Osteoblast (primary cell): ENCODE data around the gene NOP56. TPM values are rescaled to one million over a fixed set of nuclear protein-coding genes. Genes with fewer than 3 reads are reported as not detected.
"Not testable (repeated sequence)": the region's sequence is repeated elsewhere in the genome, so short reads cannot be mapped to it uniquely, and the experiment has no call there.

Experiments used
- DNase-seq: peaks from one replicate; pipeline ENCODE4 v3.0.0; 2011; ENCODE audit warnings: low spot score, mixed read lengths; ENCODE audit not compliant: insufficient read length; ENCODE audit errors: missing footprints
- H2AFZ ChIP-seq: 2 replicates; pipeline ENCODE4 v1.6.0; 2011; ENCODE audit warnings: mild to moderate bottlenecking, low read length
- H3K27ac ChIP-seq: 2 replicates; pipeline ENCODE4 v1.5.1; 2011; ENCODE audit warnings: mild to moderate bottlenecking, low read depth, low read length, moderate library complexity
- H3K27me3 ChIP-seq: 2 replicates; pipeline ENCODE4 v1.6.0; 2012; ENCODE audit warnings: mild to moderate bottlenecking, control low read depth, inconsistent platforms, low read length, moderate library complexity; ENCODE audit not compliant: insufficient read depth
- H3K36me3 ChIP-seq: 2 replicates; pipeline ENCODE4 v1.5.1; 2011; ENCODE audit warnings: mild to moderate bottlenecking, low read length, control low read depth, moderate library complexity; ENCODE audit not compliant: insufficient read depth
- H3K4me1 ChIP-seq: 2 replicates; pipeline ENCODE4 v1.5.1; 2011; ENCODE audit warnings: mild to moderate bottlenecking, low read length, control low read depth, moderate library complexity; ENCODE audit not compliant: insufficient read depth
- H3K4me2 ChIP-seq: 2 replicates; pipeline ENCODE4 v1.6.0; 2011; ENCODE audit warnings: mild to moderate bottlenecking, low read length; ENCODE audit not compliant: insufficient read depth
- H3K4me3 ChIP-seq: fragments of 200-600 bp; sonication (generic); 3 replicates; pipeline ENCODE4 v1.5.1; 2012; ENCODE audit warnings: mild to moderate bottlenecking, low read length, inconsistent platforms; ENCODE audit not compliant: insufficient read depth
- H3K79me2 ChIP-seq: 2 replicates; pipeline ENCODE4 v1.6.0; 2012; ENCODE audit warnings: mild to moderate bottlenecking, low read length, control low read depth, inconsistent platforms; ENCODE audit not compliant: insufficient read depth
- H3K9me3 ChIP-seq: 2 replicates; pipeline ENCODE4 v1.5.1; 2011; ENCODE audit warnings: low read depth, low read length, control low read depth
- H4K20me1 ChIP-seq: 2 replicates; pipeline ENCODE4 v1.6.0; 2012; ENCODE audit warnings: mild to moderate bottlenecking, low read length, control low read depth; ENCODE audit not compliant: insufficient read depth
- CTCF ChIP-seq: IDR thresholded peaks from 2 replicates; pipeline ENCODE4 v1.5.1; 2011; ENCODE audit warnings: mild to moderate bottlenecking, low read depth, low read length, moderate library complexity; ENCODE audit errors: extremely low read depth
- total RNA-seq: library from RNA; depleted of rRNA; stranded (reverse); fragments of >200 nt; gene quantifications from 2 replicates; pipeline ENCODE4 v1.2.3, GENCODE V29; 2012

Gene NOP56
- total RNA-seq, 1 donor: 91.2 TPM

GRCh38 chr20:2672446-2672845 lies 20.0 kb downstream of the NOP56 start:
- no peaks in the 10 kb centered on the region for H3K79me2 ChIP-seq
- H4K20me1 ChIP-seq: no peaks in the 10 kb centered on the region
- no peak for DNase-seq
- no peaks in the 10 kb centered on the region for H3K9me3 ChIP-seq
- H3K27me3 ChIP-seq: peaks cover 9% of the 10 kb centered on the region
- H3K4me2 ChIP-seq: no peak overlapping the region
- H3K4me1 ChIP-seq: no peaks in the 10 kb centered on the region
- no peak for TF ChIP-seq CTCF
- no peaks in the 10 kb centered on the region for H3K36me3 ChIP-seq
- H3K4me3 ChIP-seq: no peak overlapping the region
- H2AFZ ChIP-seq: no peak overlapping the region
- H3K27ac ChIP-seq: no peak overlapping the region

- Histone ChIP-seq H3K36me3 (no peaks in the 10 kb centered on the region), H3K9me3 (no peaks in the 10 kb centered on the region), H3K4me1 (no peaks in the 10 kb centered on the region), H2AFZ (no peak overlapping the region), H3K79me2 (no peaks in the 10 kb centered on the region), H3K27me3 (peaks cover 6% of the 10 kb centered on the region), H3K27ac (no peak overlapping the region), H3K4me3 (no peak overlapping the region), H3K4me2 (no peak overlapping the region), H4K20me1 (no peaks in the 10 kb centered on the region)
- DNase-seq: no peak
- TF ChIP-seq CTCF: no peak
Observed at GRCh38 chr20:2673453-2673852, 21.0 kb downstream of the NOP56 start.

DNA sequence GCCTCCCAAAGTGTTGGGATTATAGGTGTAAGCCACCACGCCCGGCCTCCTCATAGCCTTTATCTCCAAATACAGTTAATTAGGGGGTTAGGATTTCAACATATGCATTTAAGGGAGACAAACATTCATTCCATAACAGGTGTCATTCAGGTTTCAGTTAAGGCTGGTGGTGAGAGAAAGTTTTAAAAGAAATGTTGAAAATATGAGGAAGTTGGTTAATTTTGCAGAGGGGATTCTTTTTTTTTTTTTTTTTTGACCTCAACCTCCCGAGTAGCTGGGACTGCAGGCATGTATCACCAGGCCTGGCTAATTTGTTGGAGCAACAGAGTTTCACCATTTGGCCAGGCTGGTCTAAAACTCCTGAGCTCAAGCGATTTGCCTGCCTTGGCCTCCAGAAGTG lies 27.6 kb downstream of the NOP56 start:
- Histone ChIP-seq H4K20me1 (no peaks in the 10 kb centered on the region), H3K4me1 (no peaks in the 10 kb centered on the region), H3K4me2 (no peak overlapping the region), H3K9me3 (no peaks in the 10 kb centered on the region), H3K27me3 (peaks cover 4% of the 10 kb centered on the region), H3K27ac (no peak overlapping the region), H2AFZ (no peak overlapping the region), H3K79me2 (no peaks in the 10 kb centered on the region), H3K36me3 (no peaks in the 10 kb centered on the region), H3K4me3 (no peak overlapping the region)
- DNase-seq: no peak
- no peak for TF ChIP-seq CTCF

DNA sequence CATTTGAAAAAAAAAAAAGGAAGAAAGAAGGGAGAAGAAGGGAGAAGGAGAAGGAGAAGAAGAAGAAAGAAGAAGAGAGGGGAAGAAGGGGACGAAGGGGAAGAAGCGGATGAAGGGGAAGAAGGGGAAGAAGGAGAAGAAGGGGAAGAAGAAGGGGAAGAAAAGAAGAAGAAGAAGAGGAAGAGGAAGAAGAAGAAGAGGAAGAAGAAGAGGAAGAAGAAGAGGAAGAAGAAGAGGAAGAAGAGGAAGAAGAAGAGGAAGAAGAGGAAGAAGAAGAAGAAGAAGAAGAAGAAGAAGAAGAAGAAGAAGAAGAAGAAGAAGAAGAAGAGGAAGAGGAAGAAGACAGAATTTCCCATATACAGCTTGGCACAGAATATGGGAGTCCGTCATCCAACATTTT lies 29.6 kb downstream of the NOP56 start:
- H2AFZ ChIP-seq, H3K4me2 ChIP-seq, DNase-seq, H3K27ac ChIP-seq, H3K4me3 ChIP-seq, H3K4me1 ChIP-seq, H3K79me2 ChIP-seq, H3K9me3 ChIP-seq, H4K20me1 ChIP-seq, H3K27me3 ChIP-seq, H3K36me3 ChIP-seq: not testable (repeated sequence)

DNA sequence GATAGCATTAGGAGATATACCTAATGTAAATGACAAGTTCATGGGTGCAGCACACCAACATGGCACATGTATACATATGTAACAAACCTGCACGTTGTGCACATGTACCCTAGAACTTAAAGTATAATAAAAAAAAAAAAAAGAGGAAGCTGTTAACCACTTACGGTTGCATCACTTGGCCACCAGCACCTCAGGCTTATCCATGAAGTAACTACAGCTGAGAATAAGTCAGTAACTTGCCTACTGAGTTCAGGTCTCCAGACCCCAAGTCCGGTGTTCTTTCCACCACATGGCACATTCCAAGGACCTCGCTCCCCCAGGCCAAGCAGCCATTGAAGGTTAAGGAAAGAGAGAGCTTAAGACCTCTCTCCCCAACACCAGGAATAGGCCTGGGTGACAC lies 32.4 kb downstream of the NOP56 start:
- not testable (repeated sequence) for H3K9me3 ChIP-seq, H3K36me3 ChIP-seq, H3K27ac ChIP-seq, H4K20me1 ChIP-seq, H3K4me1 ChIP-seq, H3K4me3 ChIP-seq, DNase-seq, H2AFZ ChIP-seq, H3K79me2 ChIP-seq, H3K4me2 ChIP-seq
- peaks cover 15% of the 10 kb centered on the region for H3K27me3 ChIP-seq
